SH-SY5Y (cell line): ENCODE results near the gene ING4.

ENCODE experiments used
- GATA2 ChIP-seq: IDR thresholded peaks from 2 replicates; pipeline ENCODE4 v1.6.1; 2011; ENCODE audit warnings: mild to moderate bottlenecking, low read depth, low read length
- GATA3 ChIP-seq: IDR thresholded peaks from 2 replicates; pipeline ENCODE4 v1.6.1; 2011; ENCODE audit warnings: low read depth, mild to moderate bottlenecking, low read length, moderate library complexity

- TF ChIP-seq GATA3: no peak
- TF ChIP-seq GATA2: no peak
These were observed 15.8 kb downstream of the ING4 start, which contains the start of gene ACRBP for GRCh38 chr12:6647083-6647604.
